Epidermal melanocyte (primary cell): ENCODE measurements around the gene LONP2.
"Not testable (repeated sequence)": the region's sequence is repeated elsewhere in the genome, so short reads cannot be mapped to it uniquely, and the experiment has no call there.

ENCODE experiments used
- DNase-seq: peaks from one replicate; pipeline ENCODE4 v3.0.0; 2011; ENCODE audit warnings: low spot score; ENCODE audit not compliant: insufficient read length

The LONP2 gene

GRCh38 chr16:48235556-48236136 is 8.5 kb upstream of the LONP2 start:
- DNase-seq: no peak

GRCh38 chr16:48236286-48236685 is 7.8 kb upstream of the LONP2 start:
- no peak for DNase-seq

DNA sequence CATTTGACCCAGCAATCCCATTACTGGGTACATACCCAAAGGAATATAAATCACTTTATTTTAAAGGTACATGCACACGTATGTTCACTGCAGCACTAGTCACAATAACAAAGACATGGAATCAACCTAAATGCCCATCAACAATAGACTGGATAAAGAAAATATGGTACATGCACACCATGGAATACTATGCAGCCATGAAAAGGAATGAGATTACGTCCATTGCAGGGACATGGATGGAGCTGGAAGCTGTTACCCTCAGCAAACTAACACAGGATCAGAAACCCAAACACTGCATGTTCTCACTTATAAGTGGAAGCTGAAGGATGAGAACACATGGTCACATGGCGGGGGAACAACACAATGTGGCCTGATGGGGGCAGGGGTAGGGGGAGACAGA is 4.0 kb upstream of the LONP2 start:
- DNase-seq: not testable (repeated sequence)

DNA sequence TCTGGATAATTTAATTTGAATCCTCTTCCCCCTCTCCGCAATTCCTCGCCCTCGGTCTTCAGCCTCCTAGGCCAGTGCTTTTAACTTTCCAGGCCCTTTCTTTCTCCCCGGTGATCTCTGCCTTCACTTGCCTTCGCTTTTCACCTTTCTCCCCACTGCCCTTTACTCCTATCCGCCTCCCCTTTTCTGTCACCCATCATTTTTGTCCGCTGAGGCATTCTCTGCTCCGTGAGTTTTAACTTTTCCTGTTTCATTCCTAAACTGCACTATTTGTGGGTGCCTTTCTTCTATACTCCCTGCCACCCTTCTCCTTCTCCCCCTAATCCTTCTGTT is 729 bp downstream of the LONP2 start:
- no peak for DNase-seq

DNA sequence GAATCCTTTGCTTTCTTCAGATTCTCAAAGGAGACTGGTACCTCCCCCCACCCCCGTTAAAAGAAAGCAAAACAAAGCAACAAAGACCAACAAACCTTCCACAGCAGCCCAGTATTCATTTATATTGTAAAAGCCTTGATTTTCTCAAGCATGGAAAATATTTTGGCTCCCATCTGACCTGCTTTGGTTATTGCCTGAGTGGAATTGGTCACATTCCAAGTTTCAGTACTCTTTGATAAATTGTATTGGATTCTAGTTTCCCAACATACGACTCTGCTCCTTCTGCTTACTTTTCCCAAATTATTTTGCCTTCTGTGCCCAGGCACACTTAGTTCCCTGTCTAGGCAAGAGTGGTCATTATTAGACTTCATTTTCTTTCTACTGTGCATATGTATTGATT is 2.0 kb downstream of the LONP2 start:
- DNase-seq: no peak

DNA sequence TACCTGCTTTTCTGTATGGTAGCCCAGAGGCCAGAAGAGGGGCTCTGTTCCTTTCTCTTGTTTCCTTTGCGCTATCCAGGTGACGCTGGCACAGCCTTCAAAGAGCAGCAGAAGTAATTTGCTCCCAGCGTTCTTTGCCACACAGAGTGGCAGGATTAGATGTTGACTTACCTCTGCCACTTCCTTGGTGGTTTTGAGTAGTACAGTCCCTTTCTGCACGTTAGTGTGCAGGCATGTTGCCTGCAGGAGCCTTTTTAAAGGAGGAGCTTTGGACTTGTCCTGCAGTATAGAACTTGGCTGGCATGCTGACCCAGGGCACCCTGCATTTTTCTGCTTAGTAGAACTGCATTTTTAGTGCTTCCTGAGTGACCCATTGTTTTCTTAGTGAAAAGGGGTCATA is 3.2 kb downstream of the LONP2 start, which contains the start of gene ABCC11:
TSS of gene ABCC11 (minus strand) at position 229 of the 400 bp plus-strand sequence. CDS start 15,618 bp downstream, outside the sequence.
- DNase-seq: no peak

DNA sequence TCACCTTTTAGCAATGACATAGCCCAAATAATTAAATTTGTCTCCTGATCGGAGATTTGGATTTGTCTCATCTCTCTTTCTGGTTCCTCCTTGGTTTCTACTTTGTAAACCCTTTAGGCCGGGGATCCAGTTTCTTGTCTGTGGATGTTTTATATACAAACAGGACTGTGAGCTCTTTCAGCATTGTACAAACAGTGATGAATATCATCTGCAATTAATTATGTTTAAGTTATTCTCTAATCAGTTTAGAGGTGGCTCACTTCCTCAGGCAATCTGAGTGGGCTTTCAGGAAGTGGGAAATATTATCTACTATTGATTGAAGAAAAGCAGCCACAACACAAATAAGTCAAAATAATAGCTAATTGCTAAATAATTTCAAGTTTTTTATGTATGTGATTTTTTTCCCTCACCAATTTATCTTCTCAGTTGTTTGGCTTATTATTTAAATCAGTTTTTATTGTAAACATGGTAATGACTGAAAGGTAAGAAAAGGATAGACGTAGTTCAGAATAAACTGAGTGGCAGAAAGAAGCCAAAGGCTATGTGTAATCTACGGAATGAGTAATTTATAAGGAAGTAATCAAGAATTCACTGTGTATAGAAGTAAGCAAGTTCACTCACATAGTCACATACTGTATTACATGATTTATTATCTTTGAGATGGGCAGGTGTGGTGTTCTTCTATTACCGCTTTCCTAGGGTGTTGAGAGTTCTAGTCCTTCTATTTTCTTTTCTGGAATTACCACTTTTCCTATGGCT is 6.6 kb downstream of the LONP2 start:
- no peak for DNase-seq

DNA sequence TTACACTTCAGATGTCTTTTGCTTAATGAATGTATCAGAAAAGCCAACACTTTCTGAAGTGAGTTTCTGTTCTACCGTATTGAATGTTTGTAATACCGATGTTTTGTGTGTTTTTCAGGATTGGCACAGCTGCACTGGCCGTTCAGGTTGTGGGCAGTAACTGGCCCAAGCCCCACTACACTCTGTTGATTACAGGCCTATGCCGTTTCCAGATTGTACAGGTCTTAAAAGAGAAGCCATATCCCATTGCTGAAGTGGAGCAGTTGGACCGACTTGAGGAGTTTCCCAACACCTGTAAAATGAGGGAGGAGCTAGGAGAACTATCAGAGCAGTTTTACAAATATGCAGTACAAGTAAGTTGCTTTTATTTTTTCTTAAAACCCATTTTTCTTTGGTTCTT is 7.9 kb downstream of the LONP2 start:
- DNase-seq: no peak

DNA sequence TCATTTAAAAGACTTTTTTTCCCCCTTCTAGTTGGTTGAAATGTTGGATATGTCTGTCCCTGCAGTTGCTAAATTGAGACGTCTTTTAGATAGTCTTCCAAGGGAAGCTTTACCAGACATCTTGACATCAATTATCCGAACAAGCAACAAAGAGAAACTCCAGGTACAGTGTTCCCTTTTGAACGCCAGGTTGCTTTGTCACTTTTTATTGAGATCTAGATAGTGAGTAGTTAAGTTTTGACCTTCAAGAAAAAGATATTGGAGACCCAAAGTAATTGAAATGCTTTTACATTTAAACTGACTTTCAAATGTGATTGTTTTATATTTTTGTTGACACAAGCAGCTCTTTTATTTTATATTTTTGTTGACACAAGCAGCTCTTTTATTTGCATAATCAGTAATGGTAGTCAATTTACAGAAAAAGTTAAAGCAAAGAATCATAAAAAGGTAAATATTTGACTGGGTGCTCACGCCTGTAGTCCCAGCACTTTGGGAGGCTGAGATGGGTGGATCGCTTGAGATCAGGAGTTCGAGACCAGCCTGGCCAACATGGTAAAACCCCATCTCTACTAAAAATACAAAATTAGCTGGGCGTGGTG is 12.6 kb downstream of the LONP2 start:
- no peak for DNase-seq

DNA sequence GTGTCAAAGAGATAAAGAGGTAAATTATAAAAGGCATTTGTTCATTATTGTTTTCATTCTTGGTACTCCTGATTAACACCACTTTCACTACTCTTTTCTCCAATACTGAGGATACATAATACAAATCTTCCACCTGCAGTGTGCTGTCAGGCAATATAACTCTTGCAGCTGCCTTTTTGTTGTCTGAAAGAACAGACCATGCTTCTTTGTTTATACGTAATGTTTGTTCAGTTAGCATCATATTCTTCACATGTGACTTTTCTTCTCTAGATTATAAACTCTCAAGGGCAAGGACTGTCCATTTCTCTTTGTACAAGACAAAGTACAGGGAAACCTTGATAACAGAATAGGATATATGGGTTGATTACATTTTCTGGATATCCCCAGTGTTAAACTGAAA is 17.5 kb downstream of the LONP2 start:
- no peak for DNase-seq

- no peak for DNase-seq
Observed at GRCh38 chr16:48262631-48263030, 18.5 kb downstream of the LONP2 start.

GRCh38 chr16:48269011-48269410 is 24.9 kb downstream of the LONP2 start:
- DNase-seq: no peak

DNA sequence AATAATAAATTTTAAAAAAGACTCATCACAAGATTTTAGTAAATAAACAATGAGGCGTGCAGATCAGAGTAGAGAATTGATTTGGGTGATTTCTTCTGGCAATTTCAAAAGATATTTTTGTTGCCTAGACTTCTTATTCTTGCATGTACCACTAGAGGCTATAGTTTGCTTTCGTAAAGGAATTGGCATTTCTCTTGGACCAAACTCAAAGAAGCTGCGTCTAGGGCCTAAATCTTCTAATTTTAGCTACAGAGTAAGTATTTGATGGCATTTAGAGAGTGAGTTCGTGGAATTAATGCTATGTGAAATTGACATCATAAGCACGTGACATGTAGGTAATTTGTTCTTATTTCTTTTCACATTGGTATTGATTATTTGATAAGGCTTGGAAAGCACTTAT is 27.6 kb downstream of the LONP2 start:
- DNase-seq: no peak

DNA sequence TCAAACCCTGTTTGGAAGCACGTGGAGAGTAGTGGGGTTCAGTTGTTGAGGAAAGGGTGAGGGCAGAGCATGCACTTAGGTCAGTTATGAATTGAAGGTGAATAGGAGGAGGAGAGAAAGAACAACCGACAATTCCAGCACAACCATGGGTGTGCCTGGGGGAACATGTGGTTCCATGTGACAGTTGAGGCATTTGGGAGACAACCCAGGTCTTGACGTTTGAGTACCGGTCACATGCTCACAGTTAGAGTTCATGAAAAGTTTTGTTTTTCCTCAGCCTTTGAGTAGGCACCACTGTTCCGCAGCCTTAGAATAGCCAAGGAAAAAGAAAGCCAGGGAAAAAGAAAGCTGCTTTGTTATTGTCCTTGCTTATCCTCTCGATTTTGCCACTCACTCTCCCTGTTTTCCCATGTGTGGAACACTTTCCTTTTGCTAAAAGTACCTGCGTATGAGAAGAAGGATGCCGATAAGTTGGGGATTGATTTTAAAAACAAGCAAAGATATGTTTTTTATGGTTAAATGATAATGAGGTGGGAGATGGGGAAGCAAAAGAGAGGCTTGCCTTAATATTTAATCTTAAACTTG is 28.8 kb downstream of the LONP2 start:
- no peak for DNase-seq

GRCh38 chr16:48274476-48274875 is 30.4 kb downstream of the LONP2 start:
- DNase-seq: no peak

DNA sequence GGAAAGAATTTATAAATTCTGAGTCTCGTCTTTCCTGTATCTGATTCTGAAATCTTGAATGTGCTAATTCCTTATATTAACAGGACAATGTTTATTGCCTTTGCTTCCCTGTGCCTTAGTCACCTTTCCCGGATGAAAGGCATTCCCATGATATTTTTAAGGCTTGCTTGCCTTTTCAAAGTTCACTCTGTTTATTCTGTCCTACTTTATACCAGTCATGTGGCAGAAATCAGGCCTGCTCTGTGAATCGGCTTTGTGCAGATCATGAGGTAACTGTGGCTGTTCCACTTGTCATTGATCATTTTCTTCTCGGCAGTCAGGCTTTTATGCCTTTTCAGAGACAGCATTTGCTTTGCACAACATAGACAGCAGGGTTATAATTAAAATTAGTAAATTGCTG is 32.0 kb downstream of the LONP2 start:
- no peak for DNase-seq

DNA sequence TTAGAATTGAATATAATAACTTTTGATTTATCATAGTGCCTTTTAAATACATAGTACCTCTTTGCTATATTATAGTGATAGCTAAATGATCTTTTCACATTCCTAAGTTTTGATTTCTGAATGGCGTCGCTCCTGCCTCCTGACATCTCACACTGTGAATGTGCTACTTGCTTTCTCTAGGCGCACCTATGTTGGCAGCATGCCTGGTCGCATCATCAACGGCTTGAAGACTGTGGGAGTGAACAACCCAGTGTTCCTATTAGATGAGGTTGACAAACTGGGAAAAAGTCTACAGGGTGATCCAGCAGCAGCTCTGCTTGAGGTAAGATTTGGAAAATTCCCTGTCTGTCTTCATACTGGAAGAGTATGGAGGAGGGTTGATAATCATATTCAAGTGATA is 33.1 kb downstream of the LONP2 start:
- no peak for DNase-seq

DNA sequence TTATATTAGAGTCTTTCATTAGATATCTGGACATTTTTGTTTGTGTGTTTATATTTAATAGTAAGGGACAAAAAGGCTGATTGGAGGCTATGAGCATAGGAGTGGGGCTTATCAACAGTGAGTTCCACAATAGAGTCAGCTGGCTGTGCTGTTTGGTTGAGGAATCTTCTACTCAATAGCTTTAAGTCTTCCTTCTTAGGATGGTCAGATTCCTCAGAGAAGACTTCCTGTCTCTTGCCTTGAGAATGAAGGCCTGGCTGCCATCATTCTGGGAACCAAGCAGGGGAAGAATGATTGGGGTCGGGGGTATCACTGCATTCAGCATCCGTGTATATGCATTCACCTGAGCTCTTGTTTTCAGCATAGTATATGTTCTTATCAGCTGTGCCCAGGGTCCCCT is 35.1 kb downstream of the LONP2 start:
- DNase-seq: no peak

GRCh38 chr16:48280546-48280945 is 36.4 kb downstream of the LONP2 start:
- DNase-seq: no peak

- no peak for DNase-seq
Observed at GRCh38 chr16:48282636-48283263, 38.6 kb downstream of the LONP2 start.

DNA sequence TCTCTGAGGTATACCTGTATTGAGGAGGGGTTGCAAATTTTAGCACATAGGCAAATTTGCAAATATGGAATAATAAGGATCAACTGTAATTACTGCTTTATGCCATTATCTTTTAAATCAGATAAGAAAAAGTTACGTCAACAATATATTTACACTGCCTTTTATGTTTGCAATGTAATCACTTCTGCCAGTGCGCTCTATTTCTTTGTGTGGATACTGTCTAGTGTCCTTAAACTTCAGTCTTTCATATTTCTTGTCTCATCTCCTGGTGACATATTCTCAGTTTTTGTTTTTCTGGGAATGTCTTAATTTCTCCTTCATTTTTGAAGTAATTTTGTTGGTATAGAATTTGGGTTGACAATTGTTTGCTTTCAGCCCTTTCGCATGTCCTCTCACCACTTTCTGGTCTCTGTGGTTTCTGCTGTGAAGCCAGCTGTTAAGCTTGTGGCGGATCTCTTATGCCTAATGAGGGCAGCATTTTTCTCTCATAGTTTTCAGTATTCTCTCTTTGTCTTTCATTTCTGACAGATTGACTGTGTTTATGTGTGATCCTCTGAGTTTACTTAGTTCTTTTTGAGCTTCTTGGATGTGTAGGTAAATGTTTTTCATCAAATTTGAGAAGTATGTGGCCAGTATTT is 40.8 kb downstream of the LONP2 start:
- no peak for DNase-seq

GRCh38 chr16:48287239-48287638 is 43.1 kb downstream of the LONP2 start:
- no peak for DNase-seq
